GM18520 (cell line): ENCODE results near the gene IRAK2.
"Not testable (repeated sequence)": the region's sequence is repeated elsewhere in the genome, so short reads cannot be mapped to it uniquely, and the experiment has no call there.

ENCODE experiments used
- ATAC-seq: cut with Tn5 transposase; IDR thresholded peaks from one replicate; pipeline ENCODE4 v1.9.1; 2021; ENCODE audit not compliant: unreplicated experiment

Gene IRAK2, protein sequence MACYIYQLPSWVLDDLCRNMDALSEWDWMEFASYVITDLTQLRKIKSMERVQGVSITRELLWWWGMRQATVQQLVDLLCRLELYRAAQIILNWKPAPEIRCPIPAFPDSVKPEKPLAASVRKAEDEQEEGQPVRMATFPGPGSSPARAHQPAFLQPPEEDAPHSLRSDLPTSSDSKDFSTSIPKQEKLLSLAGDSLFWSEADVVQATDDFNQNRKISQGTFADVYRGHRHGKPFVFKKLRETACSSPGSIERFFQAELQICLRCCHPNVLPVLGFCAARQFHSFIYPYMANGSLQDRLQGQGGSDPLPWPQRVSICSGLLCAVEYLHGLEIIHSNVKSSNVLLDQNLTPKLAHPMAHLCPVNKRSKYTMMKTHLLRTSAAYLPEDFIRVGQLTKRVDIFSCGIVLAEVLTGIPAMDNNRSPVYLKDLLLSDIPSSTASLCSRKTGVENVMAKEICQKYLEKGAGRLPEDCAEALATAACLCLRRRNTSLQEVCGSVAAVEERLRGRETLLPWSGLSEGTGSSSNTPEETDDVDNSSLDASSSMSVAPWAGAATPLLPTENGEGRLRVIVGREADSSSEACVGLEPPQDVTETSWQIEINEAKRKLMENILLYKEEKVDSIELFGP

GRCh38 chr3:10164546-10165393 lies at the start of gene IRAK2:
Gene IRAK2 (plus strand): TSS chr3:10164919. CDS start chr3:10164955, 36 bp downstream.
- ATAC-seq = peak; percentile 62

DNA sequence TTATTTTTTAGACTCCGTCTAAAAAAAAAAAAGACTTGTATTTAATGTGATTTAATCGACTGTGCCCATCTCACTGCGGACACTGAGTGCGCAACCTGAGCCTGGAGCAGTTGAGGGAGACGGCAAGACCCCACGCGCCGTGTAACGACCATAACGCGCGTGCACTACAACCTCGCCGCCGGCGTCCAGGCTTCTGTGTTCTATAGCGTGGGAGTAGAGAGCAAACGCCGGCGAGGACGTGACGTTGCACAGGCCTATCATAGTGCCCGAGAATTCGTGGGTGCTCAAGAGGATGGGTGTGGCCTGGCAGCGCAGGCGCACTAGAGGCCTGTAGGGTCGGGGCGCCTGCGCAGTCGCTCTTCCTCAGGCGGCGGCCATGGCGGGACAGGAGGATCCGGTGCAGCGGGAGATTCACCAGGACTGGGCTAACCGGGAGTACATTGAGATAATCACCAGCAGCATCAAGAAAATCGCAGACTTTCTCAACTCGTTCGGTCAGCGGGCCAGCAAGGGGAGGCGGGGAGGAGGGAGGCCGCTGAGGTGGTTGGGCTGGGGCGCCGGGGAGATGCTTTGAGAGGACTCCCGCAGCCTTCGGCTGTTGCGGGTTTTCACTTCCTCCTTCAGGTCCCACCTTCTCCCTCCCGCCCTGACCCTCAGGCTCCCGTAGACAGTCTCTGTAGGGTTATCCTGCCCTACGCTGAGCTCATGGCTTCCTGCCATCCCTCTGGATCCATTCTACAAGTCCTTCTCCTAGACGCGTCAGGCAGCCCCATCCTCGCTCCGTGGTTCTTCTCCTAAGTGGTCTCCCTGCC lies 49.2 kb upstream of the IRAK2 start, which contains the start of gene BRK1:
BRK1 (plus strand) TSS at position 350 of the 812 bp plus-strand sequence; CDS start at position 377, 27 bp downstream.
- ATAC-seq = peak; percentile 97

DNA sequence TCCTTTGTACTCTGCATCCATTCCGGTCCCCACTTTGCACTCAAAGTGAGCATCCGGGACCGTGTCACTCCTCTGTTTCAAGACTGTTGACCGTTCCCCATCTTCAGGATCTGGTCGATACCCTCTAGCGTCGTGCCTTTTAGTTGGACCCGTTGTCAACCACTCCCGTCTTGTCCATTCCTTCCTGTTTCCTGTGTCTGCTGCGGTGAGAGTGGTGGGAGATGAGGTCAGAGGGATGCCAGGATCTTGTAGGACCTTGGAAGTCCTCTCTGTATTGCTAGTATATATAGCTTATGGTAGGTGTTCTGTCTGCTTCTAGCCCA lies 48.6 kb upstream of the IRAK2 start:
- no peak for ATAC-seq

GRCh38 chr3:10116928-10117327 lies 47.8 kb upstream of the IRAK2 start:
- ATAC-seq = no peak

- no peak for ATAC-seq
Measured at GRCh38 chr3:10119376-10119775, 45.3 kb upstream of the IRAK2 start.

- no peak for ATAC-seq
Measured at GRCh38 chr3:10121064-10121463, 43.7 kb upstream of the IRAK2 start.

DNA sequence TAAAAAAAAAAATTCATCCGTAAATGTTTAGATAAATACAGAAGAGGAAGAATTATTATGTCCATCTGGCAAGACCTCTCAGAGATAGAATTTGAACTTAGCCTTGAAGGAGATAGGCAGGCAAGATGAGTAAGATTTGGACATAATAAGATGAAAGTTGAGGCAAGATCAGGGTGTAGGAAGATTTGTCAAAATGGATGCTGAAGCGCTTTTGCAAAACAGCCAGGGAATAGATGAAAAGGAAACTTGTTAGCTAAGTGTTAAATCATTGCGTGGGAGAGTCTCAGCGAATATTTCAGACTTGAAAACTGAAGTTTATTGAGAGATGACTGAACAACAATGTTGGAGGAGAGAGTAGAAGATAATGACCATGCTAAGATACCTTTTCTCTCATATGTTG lies 42.0 kb upstream of the IRAK2 start:
- ATAC-seq = no peak

GRCh38 chr3:10135872-10136271 lies 28.8 kb upstream of the IRAK2 start:
- not testable (repeated sequence) for ATAC-seq

DNA sequence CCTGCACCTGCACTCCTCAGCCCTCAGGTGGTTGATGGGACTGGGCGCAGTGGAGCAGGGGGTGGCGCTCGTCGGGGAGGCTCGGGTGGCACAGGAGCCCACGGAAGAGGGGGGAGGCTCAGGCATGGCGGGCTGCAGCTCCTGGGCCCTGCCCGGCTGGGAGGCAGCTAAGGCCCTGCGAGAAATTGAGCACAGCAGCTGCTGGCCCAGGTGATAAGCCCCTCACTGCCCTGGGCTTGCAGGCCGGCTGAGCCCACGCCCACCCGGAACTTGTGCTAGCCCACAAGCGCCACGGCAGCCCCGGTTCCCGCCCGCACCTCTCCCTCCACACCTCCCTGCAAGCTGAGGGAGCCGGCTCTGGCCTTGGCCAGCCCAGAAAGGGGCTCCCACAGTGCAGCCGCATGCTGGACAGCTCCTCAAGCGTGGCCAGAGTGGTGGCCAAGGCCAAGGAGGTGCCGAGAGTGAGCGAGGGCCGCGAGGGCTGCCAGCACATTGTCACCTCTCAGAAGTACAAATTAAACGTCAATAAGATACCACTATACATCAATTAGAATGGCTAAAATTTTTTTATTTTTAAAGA lies 28.2 kb upstream of the IRAK2 start:
- no peak for ATAC-seq

DNA sequence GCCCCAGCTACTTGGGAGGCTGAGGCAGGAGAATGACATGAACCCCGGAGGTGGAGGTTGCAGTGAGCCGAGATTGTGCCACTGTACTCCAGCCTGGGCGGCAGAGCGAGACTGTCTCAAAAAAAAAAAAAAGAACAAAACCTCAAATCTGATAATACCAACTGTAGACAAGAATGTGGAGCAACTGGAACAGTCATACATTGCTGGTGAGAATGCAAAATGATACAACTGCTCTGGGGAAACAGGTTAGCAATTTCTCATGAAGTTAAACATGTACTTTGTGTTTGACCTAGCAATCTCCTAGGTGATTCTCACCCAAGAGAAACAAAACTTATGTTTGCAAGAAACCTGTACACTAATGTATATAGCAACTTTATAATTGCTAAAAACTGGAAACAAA lies 27.5 kb upstream of the IRAK2 start:
- ATAC-seq = no peak

- ATAC-seq = no peak
Measured at GRCh38 chr3:10140996-10141546, 23.6 kb upstream of the IRAK2 start.

DNA sequence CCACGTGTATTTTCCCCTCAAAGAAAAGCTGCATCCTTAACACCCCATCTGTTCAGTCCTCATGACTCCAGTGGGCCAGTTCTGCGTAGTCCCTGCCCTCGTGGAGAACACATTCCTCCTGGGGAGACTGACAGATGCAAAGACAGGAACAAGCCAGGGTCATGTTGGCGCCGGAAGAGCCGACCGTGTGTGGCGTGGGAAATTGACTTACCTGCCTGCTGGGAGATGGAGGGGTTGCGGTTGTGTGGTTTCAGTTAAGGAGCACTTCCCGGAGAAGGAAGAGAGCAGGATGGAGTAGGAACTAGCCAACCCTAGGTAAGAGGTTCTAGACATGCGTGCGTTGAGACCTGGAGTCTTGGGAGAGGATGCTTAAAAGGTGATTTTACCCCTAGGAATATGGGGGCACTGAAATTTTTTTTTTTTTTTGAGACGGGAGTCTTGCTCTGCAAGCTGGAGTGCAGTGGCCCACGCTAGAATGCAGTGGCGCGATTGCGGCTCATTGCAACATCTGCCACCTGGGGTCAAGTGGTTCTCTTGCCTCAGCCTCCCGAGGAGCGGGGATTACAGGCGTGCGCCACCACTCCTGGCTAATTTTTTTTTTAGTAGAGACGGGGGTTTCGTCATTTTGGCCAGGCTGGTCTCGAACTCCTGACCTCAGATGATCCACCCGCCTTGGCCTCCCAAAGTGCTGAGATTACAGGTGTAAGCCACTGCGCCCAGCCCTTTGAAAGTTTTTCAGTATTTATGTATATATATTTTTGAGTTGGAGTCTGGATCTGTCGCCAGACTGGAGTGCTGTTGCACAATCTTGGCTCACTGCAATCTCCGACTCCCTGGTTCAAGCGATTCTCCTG lies 21.8 kb upstream of the IRAK2 start:
- no peak for ATAC-seq

- ATAC-seq = no peak
Measured at GRCh38 chr3:10145685-10146084, 19.0 kb upstream of the IRAK2 start.

- ATAC-seq = no peak
Measured at GRCh38 chr3:10149226-10149625, 15.5 kb upstream of the IRAK2 start.

DNA sequence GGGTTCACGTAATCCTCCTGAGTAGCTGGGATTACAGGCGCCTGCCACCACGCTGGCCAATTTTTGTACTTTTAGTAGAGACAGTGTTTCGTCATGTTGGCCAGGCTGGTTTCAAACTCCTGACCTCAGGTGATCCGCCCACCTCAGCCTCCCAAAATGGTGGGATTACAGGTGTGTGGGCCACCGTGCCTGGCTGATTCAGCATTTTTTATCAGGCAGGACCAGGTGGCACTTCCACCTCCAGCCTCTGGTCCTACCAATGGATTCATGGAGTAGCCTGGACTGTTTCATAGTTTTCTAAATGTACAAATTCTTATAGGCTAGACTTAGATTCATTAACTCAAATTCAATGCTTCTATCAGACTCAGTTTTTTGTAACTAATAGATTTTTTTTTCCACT lies 13.7 kb upstream of the IRAK2 start:
- ATAC-seq = no peak

GRCh38 chr3:10154335-10155122 lies 10.2 kb upstream of the IRAK2 start:
- no peak for ATAC-seq

- no peak for ATAC-seq
Measured at GRCh38 chr3:10155123-10155472, 9.6 kb upstream of the IRAK2 start.

DNA sequence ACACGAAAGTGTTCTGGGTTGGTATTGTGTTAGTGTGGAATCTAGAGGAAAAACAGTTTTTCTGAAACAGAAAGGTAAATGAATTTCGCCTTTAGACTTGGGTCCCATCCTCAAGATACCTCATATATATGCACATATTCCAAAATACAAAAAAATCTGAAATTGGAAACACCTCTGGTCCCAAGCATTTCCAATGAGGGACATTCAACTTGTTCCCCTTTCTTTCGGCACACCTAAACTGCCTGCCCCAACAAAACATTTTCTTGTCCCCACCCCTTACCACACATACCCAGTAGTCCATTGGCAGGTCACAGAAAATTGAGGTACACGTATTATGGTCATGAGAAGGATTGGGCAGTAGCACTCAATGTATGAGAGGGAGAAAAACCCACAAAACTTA lies 9.1 kb upstream of the IRAK2 start:
- no peak for ATAC-seq

GRCh38 chr3:10157031-10157430 lies 7.7 kb upstream of the IRAK2 start:
- ATAC-seq = no peak
